Melanocyte of skin (primary cell): ENCODE measurements around the gene RASL11B. TPM values are rescaled to one million over a fixed set of nuclear protein-coding genes. Genes with fewer than 3 reads are reported as not detected.

Experiments
- total RNA-seq, 2 donors: library from RNA; depleted of rRNA; stranded (reverse); fragments of >200 nt; gene quantifications; 2 replicates each; pipeline ENCODE4 v1.2.3, GENCODE V29; 2012

Gene RASL11B
- under 1 TPM in 1 of 2 donors, not detected in 1; under 0.01 TPM for total RNA-seq

GRCh38 chr4:52861879-52862616, at the start of gene RASL11B:
RASL11B (plus strand) TSS chr4:52862317; CDS start chr4:52862508, 191 bp downstream.

Other genes starting within 250 kb of the RASL11B start
- 10 to 100 TPM; 10.3 to 12.3 TPM for gene USP46, start 203.0 kb upstream of the RASL11B start, total RNA-seq
- gene ERVMER34-1, start 110.9 kb upstream of the RASL11B start, total RNA-seq, result under 1 TPM; under 0.01 to 0.33 TPM